Epithelial cell of proximal tubule (primary cell): ENCODE data around the gene ROR1. TPM values are rescaled to one million over a fixed set of nuclear protein-coding genes. Genes with fewer than 3 reads are reported as not detected.

Experiments used
- DNase-seq: peaks from one replicate; pipeline ENCODE4 v3.0.0-alpha.2; 2011; ENCODE audit warnings: low read depth
- H3K4me3 ChIP-seq: 2 replicates; pipeline ENCODE4 v1.5.1; 2011; ENCODE audit warnings: low read depth, mild to moderate bottlenecking, low read length
- CTCF ChIP-seq: conservative IDR thresholded peaks from 2 replicates; pipeline ENCODE4 v1.5.1; 2012; ENCODE audit warnings: low read depth, mild to moderate bottlenecking, low read length
- total RNA-seq: library from RNA; depleted of rRNA; stranded (reverse); fragments of >200 nt; gene quantifications from 2 replicates; pipeline ENCODE4 v1.2.3, GENCODE V29; 2015

The ROR1 gene
- total RNA-seq, 1 donor from 2014 or later = 5.9 TPM

GRCh38 chr1:64061430-64062104, 287.8 kb downstream of the ROR1 start:
- DNase-seq = no peak
- TF ChIP-seq CTCF = no peak
- no peak overlapping the region for H3K4me3 ChIP-seq

GRCh38 chr1:64062529-64062928, 288.7 kb downstream of the ROR1 start:
- DNase-seq = no peak
- TF ChIP-seq CTCF = no peak
- no peak overlapping the region for H3K4me3 ChIP-seq

GRCh38 chr1:64062941-64063581, 289.2 kb downstream of the ROR1 start:
- no peak for TF ChIP-seq CTCF
- no peak for DNase-seq
- H3K4me3 ChIP-seq = no peak overlapping the region

GRCh38 chr1:64065571-64065970, 291.8 kb downstream of the ROR1 start:
- DNase-seq = no peak
- no peak for TF ChIP-seq CTCF

GRCh38 chr1:64072089-64072793, 298.4 kb downstream of the ROR1 start:
- DNase-seq = no peak
- no peak overlapping the region for H3K4me3 ChIP-seq
- TF ChIP-seq CTCF = no peak

More at GRCh38 chr1:64065571-64065970, 291.8 kb downstream of the ROR1 start:
- no peak overlapping the region for H3K4me3 ChIP-seq

GRCh38 chr1:64073705-64074104, 299.9 kb downstream of the ROR1 start:
- DNase-seq = peak; percentile 41
- no peak overlapping the region for H3K4me3 ChIP-seq
- TF ChIP-seq CTCF = no peak

GRCh38 chr1:64074767-64075166, 300.9 kb downstream of the ROR1 start:
- TF ChIP-seq CTCF = no peak
- DNase-seq = no peak

More at GRCh38 chr1:64074767-64075166, 300.9 kb downstream of the ROR1 start:
- H3K4me3 ChIP-seq = no peak overlapping the region
